Stimulated activated CD4-positive, alpha-beta T cell treated with anti-CD3 and anti-CD28 coated beads, Interleukin-15, amount 100 ng/mL, for 24 hours (primary cell): ENCODE results near the gene ZNF766.
"Not testable (repeated sequence)": the region's sequence is repeated elsewhere in the genome, so short reads cannot be mapped to it uniquely, and the experiment has no call there.

Experiments used
- DNase-seq: peaks from one replicate; pipeline ENCODE4 v3.0.0-alpha.2; 2020

ZNF766 gene

DNA sequence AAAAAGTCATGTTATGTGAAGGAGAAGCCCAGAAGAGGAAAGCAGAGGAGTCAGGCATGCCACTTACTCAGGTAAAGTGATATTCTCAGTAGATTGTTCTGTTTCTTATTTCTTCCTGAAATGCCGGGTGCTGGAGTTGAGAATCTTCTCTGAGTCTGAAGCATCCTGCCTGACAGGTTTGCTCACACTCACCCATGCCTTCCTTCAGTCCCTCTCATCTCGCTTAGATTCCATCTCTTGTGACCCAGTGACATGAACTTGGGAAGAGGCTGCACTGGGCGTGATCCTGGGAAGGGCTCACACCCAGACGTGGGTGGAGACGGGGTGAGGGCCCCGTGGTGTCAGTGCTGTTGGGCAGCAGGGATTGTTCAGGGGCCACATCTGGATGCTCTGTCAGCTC is 8.1 kb downstream of the ZNF766 start:
- no peak for DNase-seq

DNA sequence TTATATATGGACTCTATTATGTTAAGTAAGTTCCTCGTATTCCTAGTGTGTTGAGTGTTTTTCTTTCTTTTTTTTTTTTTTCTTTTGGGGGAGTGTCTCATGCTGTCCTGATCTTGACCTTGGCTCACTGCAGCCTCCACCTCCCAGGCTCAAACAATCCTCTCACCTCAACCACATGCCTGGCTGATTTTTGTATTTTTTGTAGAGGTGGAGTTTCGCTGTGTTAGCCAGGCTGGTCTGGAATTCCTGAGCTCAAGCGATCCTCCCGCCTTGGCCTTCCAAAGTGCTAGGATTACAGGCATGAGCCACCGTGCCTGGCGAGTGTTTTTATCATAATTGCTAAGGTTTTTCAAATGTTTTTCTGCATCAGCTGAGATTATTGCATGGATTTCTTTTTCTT is 16.9 kb downstream of the ZNF766 start:
- no peak for DNase-seq

DNA sequence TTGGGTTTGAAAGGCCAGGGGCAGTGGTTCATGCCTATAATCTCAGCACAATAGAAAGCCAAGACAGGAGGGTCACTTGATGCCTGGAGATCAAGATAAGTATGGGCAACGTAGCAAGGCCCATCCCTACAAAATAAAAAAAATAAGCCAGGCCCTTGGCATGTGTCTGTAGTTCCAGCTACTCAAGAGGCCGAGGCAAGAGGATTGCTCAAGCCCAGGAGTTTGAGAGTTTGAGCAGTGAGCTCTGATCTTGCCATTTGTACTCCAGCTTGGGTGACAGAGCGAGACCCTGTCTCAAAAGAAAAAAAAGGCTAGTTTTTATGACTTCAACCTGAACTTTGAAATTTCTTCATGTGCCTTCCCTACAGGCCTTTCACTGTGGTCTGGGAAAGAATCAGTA is 22.4 kb downstream of the ZNF766 start:
- no peak for DNase-seq

DNA sequence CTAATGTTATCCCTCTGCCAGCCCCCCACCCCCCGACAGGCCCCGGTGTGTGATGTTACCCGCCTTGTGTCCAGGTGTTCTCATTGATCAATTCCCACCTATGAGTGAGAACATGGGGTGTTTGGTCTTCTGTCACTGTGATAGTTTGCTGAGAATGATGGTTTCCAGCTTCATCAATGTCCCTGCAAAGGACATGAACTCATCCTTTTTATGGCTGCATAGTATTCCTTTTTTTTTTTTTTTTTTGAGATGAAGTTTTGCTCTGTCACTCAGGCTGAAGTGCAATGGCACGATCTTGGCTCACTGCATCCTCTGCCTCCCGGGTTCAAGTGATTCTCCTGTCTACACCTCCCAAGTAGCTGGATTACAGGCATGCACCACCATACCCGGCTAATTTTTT is 23.6 kb downstream of the ZNF766 start:
- not testable (repeated sequence) for DNase-seq

DNA sequence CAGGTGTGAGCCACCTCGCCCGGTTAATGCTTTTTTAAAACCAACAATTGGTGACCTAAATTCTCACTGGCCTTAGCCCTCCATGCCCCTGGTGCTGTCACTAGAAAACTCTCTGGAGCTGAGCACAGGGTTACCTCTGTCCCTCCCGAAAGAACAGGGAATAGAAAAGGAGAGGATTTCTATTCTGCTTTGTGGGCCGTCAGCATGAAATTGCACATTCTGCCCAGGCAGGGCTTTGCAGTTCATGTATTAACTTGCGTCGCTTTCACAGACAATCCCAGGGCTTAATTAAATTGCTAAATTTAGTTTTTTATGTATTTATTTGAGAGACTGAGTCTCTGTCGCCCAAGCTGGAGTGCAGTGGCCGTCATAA is 27.0 kb downstream of the ZNF766 start:
- DNase-seq = no peak

DNA sequence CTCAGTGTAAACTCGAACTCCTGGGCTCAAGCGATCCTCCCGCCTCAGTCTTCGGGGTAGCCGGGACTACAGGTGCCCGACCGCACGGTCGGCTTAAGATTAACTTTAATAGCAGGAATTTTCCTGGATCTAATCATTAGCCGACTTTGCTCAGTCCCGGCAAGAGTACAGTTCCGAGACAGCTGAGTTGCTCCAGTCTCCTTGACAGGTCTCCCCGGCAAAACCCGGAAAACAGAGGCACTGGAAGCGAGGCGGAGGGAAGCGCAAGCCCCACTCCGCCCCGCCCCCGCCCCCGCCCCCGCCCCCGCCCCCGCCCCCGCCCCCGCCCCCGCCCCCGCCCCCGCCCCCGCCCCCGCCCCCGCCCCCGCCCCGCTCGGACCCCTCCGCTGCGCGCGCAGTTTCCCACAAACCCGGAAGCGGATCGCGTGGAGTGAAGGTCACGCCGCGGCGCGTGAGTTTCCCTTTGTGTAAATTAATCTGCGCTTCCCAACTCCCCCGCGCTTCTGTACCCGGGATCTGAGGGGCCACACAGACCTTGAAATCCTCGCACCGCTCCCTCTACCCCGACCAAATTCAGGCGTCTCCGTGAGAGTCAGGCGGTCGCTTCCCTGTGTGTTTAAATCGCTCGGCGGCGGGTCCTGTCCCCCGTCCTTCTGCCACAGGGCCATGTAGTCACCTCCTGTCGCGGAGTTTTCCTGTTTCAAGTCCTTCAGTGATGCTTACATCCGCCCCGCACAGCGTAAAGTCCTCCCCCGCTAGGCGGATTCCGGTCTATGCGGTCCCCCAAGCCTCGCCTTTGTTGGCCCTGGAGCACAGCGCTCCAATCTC is 27.6 kb downstream of the ZNF766 start, which contains the start of gene ZNF480:
Gene ZNF480 (plus strand): TSS at position 397 of the 828 bp plus-strand sequence. CDS start 3,244 bp downstream, outside the sequence.
- DNase-seq = peak; percentile 76

DNA sequence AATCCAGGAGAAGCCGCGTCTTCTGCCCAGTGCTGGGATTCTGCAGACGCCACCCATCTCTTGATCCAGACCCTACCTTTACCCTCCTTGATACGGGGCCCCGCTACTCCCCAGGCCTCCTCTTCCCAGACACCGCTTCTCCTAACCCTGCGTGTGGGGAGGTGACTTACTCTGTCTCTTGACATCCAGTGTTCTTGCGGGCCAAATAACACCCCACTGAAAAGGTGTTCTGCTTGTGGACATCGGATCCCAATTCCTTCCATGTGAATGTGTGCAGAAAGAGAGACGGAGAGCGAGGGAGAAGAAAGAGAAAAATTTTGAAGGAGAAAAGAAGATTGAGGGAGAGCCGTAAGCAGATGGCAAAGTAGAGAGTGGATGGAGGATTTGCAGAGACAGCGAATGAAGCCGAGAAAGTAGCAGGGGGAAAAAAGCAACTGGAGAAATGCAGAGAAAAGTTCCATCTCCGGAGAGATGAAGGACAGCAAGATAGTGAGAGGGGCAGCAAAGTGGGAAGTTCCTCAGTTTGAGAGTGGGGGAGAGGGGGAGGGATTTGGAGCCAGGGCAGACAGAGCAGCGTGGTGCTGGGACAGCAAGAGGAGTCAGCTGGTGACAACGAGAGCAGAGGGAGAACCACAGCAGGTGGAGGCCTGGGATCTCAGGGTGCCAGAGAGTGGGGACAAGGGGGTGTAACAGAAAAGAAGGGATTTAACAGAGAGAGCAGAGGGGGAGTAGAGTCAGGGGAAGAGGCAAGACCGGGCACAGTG is 28.4 kb downstream of the ZNF766 start:
- DNase-seq = no peak

DNA sequence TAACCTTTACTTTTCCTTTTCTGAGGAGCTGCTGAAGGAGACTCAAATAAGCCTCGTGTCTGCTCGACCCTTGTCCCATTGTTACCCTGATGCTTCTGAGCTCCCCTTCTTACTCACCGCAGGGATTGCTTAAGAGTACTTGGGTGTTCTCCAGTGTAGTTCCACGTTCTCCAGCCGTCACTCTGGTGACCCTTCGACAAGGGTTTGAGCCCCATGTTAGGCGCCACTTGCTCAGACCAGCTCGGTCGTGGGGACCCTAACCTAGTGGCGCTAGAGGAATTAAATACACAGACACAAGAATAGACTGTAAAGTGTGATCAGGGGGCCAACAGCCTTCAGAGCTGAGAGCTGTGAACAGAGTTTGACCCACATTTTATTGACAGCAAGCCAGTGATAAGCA is 37.9 kb downstream of the ZNF766 start:
- DNase-seq = peak; percentile 4

DNA sequence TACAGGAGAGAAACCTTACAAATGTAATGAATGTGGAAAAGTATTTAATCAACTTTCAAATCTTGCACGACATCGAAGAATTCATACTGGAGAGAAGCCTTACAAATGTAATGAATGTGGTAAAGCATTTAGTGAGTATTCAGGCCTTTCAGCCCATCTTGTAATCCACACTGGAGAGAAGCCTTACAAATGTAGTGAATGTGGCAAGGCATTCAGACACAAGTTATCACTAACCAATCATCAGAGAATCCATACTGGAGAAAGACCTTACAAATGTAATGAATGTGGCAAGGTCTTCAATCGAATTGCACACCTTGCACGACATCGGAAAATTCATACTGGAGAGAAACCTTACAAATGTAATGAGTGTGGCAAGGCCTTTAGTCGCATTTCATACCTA is 53.0 kb downstream of the ZNF766 start:
- no peak for DNase-seq

DNA sequence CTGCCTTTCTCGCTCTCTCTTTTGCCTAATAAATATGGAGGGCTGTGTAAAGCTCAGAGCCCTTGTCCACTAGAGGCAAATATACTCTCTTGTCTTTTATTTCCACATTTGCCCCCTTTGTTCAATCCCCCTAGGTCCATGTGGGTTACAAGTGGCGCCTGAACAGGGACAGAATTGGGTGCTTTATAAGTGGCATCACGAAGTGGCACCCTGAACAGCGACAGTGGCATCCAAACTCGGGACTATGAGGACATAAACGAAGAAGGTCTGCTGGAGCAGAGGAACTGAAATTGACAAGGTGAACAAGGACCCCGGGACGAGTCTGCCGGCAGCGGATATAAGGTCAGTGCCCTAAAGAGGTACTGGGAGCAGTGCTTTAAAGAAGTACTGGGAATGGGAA is 62.4 kb downstream of the ZNF766 start:
- no peak for DNase-seq

DNA sequence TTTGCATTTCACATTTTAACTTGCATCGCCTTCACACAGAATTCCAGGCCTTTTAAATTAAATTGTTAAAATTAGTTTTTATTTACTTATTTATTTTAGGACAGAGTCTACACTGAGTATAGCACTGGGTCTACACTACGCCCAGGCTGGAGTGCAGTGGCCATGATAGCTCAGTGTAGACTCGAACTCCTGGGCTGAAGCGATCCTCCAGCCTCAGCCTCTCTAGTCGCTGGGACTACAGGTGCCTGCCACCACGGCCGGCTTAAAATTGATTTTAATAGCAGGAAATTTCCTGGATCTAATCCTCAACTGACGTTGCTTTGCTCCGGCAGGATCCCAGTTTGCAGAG is 66.4 kb downstream of the ZNF766 start:
- DNase-seq = no peak

DNA sequence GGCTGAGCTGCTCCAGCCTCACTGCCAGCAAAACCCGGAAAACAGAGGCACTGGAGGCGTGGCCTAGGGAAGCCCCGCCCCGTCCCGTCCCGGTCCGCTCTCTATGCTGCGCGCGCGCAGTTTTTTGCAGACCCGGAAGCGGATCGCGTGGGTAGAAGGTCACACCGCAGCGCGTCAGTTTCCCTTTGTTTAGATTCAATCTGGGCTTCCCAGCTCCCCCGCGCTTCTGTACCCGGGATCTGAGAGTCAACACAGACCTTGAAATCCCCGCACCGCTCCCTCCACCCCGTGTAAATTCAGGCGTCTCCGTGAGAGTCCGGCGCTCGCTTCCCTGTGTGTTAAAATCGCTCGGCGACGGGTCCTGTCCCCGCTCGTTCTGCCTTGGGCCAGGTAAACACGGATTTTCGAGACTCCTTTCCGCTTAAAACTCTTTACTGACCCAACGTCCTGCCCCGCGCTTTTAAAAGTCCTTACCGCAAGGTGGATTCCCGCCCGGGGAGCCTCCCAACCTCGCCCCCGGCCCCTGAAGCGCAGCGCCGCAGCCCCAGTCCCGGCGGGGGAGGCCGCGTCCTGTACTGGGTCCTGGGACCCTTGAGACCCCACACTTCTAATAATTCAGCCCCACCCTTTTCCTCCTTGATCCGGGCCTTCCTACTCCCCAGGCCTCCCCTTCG is 66.9 kb downstream of the ZNF766 start, which contains the start of gene ZNF610:
Gene ZNF610 (plus strand): TSS at position 127 of the 674 bp plus-strand sequence. CDS start 12,930 bp downstream, outside the sequence.
- DNase-seq = peak; percentile 91

DNA sequence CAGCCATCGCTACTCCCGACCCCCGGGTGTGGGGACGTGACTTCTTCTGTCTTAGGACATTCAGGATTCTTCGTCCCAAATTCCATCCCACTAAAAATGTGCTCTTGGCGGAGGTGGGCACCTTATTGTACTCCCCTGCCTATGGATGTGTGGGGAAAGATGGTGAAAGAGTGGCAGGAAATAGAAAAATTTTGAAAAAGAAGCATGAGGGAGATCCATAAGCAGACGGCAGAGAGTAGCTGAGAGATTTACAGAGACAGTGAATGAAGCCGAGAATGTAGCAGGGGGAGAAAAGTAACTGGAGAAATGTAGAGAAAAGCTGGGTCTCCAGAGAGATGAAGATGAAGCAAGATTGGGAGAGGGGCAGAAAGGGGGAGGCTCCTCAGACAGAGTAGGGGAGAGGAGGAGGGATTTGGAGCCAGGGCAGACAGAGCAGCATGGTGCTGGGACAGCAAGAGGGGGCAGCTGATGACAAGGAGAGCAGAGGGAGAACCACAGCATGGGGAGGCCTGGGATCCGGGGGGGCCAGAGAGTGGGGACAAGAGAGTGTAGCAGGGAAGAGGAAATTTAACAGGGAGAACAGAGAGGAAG is 67.5 kb downstream of the ZNF766 start:
- DNase-seq = no peak

DNA sequence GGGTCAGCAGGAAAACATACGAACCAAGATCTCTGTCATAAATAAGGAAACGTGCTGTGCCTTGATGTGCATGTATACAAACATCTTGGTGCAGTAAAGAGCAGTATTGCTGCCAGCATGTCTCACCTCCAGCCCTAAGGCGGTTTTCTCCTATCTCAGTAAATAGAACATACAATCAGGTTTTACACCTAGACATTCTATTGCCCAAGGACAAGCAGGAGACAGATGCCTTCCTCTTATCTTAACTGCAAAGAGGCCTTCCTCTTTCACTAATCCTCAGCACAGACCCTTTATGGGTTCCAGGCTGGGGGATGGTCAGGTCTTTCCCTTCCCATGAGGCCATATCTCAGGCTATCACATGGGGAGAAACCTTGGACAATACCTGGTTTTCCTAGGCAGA is 69.6 kb downstream of the ZNF766 start:
- not testable (repeated sequence) for DNase-seq

DNA sequence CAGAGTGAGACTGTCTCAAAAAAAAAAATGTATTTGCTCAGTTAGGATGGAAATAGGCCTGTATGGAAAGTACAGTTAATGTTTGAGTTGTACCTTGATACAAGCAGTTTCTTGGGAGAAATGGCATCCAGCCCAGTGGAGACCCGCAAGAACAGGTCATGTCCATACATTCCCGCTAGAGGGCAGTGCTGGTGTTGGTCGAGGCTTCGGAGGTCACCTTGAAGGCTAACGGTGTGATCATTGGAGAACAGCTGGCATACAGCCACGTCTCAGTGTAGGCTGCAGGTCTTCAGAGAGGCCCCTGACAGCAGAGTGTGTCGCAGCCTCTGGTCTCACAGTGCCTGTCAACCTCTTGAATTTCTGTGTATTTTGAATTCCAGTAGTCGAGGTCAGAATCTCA is 74.2 kb downstream of the ZNF766 start:
- peak; percentile 47 for DNase-seq

DNA sequence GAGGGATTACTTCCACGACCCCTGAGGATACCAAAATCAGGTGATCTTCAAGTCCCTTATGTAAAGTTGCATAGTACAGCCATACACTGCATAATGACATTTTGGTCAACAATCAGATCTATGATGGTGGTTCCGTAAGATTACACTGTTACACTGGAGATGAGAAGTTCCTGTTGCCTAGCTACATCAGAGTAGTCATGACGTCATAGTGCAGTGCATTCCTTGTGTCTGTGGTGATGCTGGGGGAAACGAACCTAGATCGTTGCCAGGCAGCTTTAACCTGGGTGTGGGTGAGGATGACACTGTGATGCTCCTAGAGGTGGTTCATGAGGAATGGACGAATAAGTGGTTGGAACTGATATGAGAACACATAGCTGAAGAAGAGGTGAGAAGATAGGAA is 75.8 kb downstream of the ZNF766 start:
- no peak for DNase-seq
